ENCODE measurements around the gene SNCAIP. TPM values are rescaled to one million over a fixed set of nuclear protein-coding genes. Genes with fewer than 3 reads are reported as not detected.

Gene SNCAIP
- total and polyA plus RNA-seq, 2 of the 4 experiments (the other 2 are of a cell fraction) = 15.3 to 19.0 TPM

DNA sequence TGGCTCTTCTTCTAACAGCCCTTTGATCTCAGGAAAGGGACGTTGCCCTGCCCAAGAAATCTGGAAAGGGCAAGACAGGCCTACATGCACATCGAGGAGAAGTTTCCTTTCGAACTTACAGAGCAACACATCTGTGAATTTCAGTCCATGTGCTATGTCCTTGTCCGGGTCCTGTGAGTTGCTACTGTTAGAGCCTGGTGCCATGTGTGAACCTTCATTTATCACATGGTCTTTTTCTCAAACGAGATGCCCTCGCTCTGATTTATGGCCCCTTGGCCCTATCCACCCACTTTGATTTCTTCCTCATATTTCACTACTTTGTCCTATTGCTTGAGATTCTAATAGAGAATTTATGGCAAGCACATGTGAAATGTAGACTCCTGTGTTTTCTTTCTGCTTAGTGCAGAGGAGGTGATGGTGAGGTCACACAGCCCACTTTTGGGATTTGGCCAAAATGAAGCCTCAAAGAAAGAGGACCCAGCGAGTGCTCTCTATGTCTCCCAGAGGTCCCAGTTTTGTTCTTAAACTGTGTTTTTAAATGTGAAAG lies 153.1 kb downstream of the SNCAIP start:
- Histone ChIP-seq H3K23ac (ENCODE audit: low read depth, low read length) (no peak overlapping the region), H2AK9ac (replicated peaks; ENCODE audit: low read depth, low read length, poor library complexity) (no peak overlapping the region), H4K91ac (ENCODE audit: insufficient read depth, low read depth, low read length) (no peak overlapping the region; the same call in 1 of the 2 replicates), H3K27ac (ENCODE audit: insufficient read depth, low read length) (no peak overlapping the region), H4K20me1 (ENCODE audit: insufficient read depth, low read length) (no peaks in the 10 kb centered on the region), H3K9me1 (ENCODE audit: insufficient read depth, low read length) (0 out of 2 replicates have a peak, but pooled peaks cover 4% of the 10 kb centered on the region), H3K4me1 (ENCODE audit: control insufficient read depth, insufficient read depth, low read length) (peaks cover 1% of the 10 kb centered on the region; the same call in 1 of the 2 replicates), H3K18ac (ENCODE audit: low read depth, low read length) (peak overlapping the region; percentile 50; the same call in 1 of the 2 replicates), H3K27me3 (ENCODE audit: control insufficient read depth, insufficient read depth, low read length) (no peaks in the 10 kb centered on the region), H2AK5ac (ENCODE audit: low read depth, low read length) (no peak overlapping the region; the same call in 1 of the 2 replicates), H4K8ac (ENCODE audit: low read depth in 2 of 2, low read length in 2 of 2) (no peak overlapping the region), H2BK5ac (ENCODE audit: low read depth, low read length, poor library complexity, severe bottlenecking) (no peak overlapping the region), H2AFZ (replicated peaks; ENCODE audit: low read length, poor library complexity) (no peak overlapping the region), H3K9ac (ENCODE audit: low read depth, low read length) (no peak overlapping the region), H2BK120ac (ENCODE audit: low read depth, low read length) (no peak overlapping the region), H3K4ac (ENCODE audit: low read depth, low read length) (no peak overlapping the region), H3K14ac (replicated peaks; ENCODE audit: low read depth, low read length) (no peak overlapping the region), H3K4me2 (ENCODE audit: low read depth, low read length) (no peak overlapping the region), H3K36me3 (ENCODE audit: control insufficient read depth, insufficient read depth, low read length) (no peaks in the 10 kb centered on the region), H3K9me3 (ENCODE audit: control insufficient read depth, insufficient read depth, low read length) (no peaks in the 10 kb centered on the region), H2BK15ac (ENCODE audit: low read depth, low read length) (no peak overlapping the region), H3K56ac (ENCODE audit: extremely low read depth, insufficient read depth, low read length) (no peak overlapping the region), H3K4me3 (ENCODE audit: insufficient read depth, low read depth, low read length) (no peak overlapping the region), H2BK20ac (ENCODE audit: low read depth, low read length) (no peak overlapping the region), H3K79me1 (ENCODE audit: low read depth in 1 of 2, low read length in 2 of 2) (no peaks in the 10 kb centered on the region), H4K5ac (ENCODE audit: low read depth, low read length) (peak overlapping the region; percentile 50; the same call in 1 of the 2 replicates)
- DNase-seq = no peak
- 88% methylated on average over 3 of the region's 7 CpGs; no CpG with 5 or more reads in 1 of the 2 experiments for WGBS, 2 experiments (ENCODE audit: extremely low coverage in 2 of 2, insufficient read length in 1 of 2)
- ChIA-PET POLR2A (ENCODE audit: unreplicated experiment) (no interaction called here), CTCF (interaction anchor here (0.6 kb wide), 1 partner anchor 712 kb away, joined by 3 read pairs; no protein-coding TSS in a partner anchor)
- in situ Hi-C loops (cut with MboI; ENCODE audit: low sequenced_read_pairs) (no loop called here), intact Hi-C loops (cut with micrococcal nuclease) (no loop called here), dilution Hi-C loops (cut with HindIII; ENCODE audit: low sequenced_read_pairs, unreplicated experiment) (no loop called here)
- no peak for TF ChIP-seq RAD21 (IDR thresholded peaks at IDR 0.05; ENCODE audit: low read length)
- TF ChIP-seq NFE2L2 (IDR thresholded peaks at IDR 0.05; ENCODE audit: low read depth, low read length) = no peak
- TF ChIP-seq MAFK (IDR thresholded peaks at IDR 0.05; ENCODE audit: low read depth, low read length) = no peak
- no peak for TF ChIP-seq POLR2A (IDR thresholded peaks at IDR 0.05; ENCODE audit: low read depth, low read length)
- no peak for TF ChIP-seq MXI1 (IDR thresholded peaks at IDR 0.05; ENCODE audit: borderline replicate concordance, low read depth, low read length)
- TF ChIP-seq SMC3 (IDR thresholded peaks at IDR 0.05; ENCODE audit: low read depth, low read length) = no peak
- TF ChIP-seq, protein P1, sequence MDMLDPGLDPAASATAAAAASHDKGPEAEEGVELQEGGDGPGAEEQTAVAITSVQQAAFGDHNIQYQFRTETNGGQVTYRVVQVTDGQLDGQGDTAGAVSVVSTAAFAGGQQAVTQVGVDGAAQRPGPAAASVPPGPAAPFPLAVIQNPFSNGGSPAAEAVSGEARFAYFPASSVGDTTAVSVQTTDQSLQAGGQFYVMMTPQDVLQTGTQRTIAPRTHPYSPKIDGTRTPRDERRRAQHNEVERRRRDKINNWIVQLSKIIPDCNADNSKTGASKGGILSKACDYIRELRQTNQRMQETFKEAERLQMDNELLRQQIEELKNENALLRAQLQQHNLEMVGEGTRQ (IDR thresholded peaks at IDR 0.05; ENCODE audit: low read depth, low read length) = no peak
- TF ChIP-seq, protein P2, sequence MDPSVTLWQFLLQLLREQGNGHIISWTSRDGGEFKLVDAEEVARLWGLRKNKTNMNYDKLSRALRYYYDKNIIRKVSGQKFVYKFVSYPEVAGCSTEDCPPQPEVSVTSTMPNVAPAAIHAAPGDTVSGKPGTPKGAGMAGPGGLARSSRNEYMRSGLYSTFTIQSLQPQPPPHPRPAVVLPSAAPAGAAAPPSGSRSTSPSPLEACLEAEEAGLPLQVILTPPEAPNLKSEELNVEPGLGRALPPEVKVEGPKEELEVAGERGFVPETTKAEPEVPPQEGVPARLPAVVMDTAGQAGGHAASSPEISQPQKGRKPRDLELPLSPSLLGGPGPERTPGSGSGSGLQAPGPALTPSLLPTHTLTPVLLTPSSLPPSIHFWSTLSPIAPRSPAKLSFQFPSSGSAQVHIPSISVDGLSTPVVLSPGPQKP (IDR thresholded peaks at IDR 0.05; ENCODE audit: borderline replicate concordance, low read depth, low read length) = no peak
- no peak for TF ChIP-seq RFX5 (IDR thresholded peaks at IDR 0.05; ENCODE audit: low read depth, low read length)
- no peak for TF ChIP-seq RCOR1 (IDR thresholded peaks at IDR 0.05; ENCODE audit: insufficient replicate concordance, low read length)
- TF ChIP-seq, protein P3, sequence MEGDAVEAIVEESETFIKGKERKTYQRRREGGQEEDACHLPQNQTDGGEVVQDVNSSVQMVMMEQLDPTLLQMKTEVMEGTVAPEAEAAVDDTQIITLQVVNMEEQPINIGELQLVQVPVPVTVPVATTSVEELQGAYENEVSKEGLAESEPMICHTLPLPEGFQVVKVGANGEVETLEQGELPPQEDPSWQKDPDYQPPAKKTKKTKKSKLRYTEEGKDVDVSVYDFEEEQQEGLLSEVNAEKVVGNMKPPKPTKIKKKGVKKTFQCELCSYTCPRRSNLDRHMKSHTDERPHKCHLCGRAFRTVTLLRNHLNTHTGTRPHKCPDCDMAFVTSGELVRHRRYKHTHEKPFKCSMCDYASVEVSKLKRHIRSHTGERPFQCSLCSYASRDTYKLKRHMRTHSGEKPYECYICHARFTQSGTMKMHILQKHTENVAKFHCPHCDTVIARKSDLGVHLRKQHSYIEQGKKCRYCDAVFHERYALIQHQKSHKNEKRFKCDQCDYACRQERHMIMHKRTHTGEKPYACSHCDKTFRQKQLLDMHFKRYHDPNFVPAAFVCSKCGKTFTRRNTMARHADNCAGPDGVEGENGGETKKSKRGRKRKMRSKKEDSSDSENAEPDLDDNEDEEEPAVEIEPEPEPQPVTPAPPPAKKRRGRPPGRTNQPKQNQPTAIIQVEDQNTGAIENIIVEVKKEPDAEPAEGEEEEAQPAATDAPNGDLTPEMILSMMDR (conservative IDR thresholded peaks at IDR 0.05; ENCODE audit: low read depth, low read length) = no peak
- TF ChIP-seq CEBPB (IDR thresholded peaks at IDR 0.05; ENCODE audit: low read depth, low read length) = no peak
- TF ChIP-seq CHD1 (IDR thresholded peaks at IDR 0.05; ENCODE audit: low read depth, low read length) = no peak
- TF ChIP-seq MAZ (IDR thresholded peaks at IDR 0.05; ENCODE audit: borderline replicate concordance, low read depth, low read length) = no peak
- ATAC-seq (ENCODE audit: low read depth) = no peak
- no TSS peak for BruUV-seq (replicated peaks)

Measured in IMR-90 (cell line).